Progenitor cell of endocrine pancreas (in vitro differentiated cells): ENCODE data around the gene CLOCK. TPM values are rescaled to one million over a fixed set of nuclear protein-coding genes. Genes with fewer than 3 reads are reported as not detected.

Experiments
- DNase-seq: peaks from one replicate; pipeline ENCODE4 v3.0.0; 2021; ENCODE audit warnings: low spot score; ENCODE audit not compliant: unreplicated experiment
- H3K27ac Mint-ChIP-seq: 2 replicates; pipeline ENCODE4 v1.8.0; 2021; ENCODE audit warnings: mild to moderate bottlenecking, moderate library complexity, mixed read lengths
- H3K27me3 Mint-ChIP-seq: 2 replicates; pipeline ENCODE4 v1.8.0; 2021; ENCODE audit warnings: mixed read lengths
- H3K36me3 Mint-ChIP-seq: 2 replicates; pipeline ENCODE4 v1.8.0; 2022; ENCODE audit warnings: mixed read lengths; ENCODE audit not compliant: insufficient read depth
- H3K4me1 Mint-ChIP-seq: 2 replicates; pipeline ENCODE4 v1.8.0; 2021; ENCODE audit warnings: low read depth, mixed read lengths
- H3K4me3 Mint-ChIP-seq: 2 replicates; pipeline ENCODE4 v1.8.0; 2021; ENCODE audit warnings: low read depth, mild to moderate bottlenecking, moderate library complexity, mixed read lengths
- H3K9me3 Mint-ChIP-seq: 2 replicates; pipeline ENCODE4 v1.8.0; 2021; ENCODE audit warnings: low read depth, mixed read lengths
- total RNA-seq: library from RNA; stranded (reverse); gene quantifications from 2 replicates; pipeline ENCODE4 v1.2.1, GENCODE V29; 2021
- TF ChIP-seq, protein P1 (sequence below): fragments of 200-600 bp; sonication (generic); IDR thresholded peaks from one replicate; pipeline ENCODE4 v1.5.0; 2021; ENCODE audit warnings: antibody characterized with exemption, mild to moderate bottlenecking; ENCODE audit not compliant: unreplicated experiment

The CLOCK gene
- total RNA-seq, 1 donor from 2014 or later: 16.0 TPM

DNA sequence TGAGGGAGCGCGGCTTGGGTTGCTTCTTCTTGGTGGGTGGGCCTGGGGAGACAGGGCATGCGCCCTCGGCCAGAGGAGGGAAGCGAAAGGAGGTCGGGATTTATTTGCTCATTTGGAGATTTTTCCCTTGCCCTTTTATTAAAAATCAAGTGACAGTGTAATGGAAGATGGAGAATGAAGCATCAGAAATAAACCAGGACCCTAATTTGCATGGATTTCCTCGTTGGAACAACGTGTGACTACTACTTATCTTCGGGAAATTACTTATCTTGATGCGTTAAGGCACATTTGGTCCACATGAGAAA is 709 bp upstream of the CLOCK start:
- no peaks in the 10 kb centered on the region for H3K9me3 Mint-ChIP-seq
- peak overlapping the region; percentile 90 for H3K27ac Mint-ChIP-seq
- H3K4me3 Mint-ChIP-seq: peak overlapping the region; percentile 90
- H3K36me3 Mint-ChIP-seq: no peaks in the 10 kb centered on the region
- TF ChIP-seq, protein P1, sequence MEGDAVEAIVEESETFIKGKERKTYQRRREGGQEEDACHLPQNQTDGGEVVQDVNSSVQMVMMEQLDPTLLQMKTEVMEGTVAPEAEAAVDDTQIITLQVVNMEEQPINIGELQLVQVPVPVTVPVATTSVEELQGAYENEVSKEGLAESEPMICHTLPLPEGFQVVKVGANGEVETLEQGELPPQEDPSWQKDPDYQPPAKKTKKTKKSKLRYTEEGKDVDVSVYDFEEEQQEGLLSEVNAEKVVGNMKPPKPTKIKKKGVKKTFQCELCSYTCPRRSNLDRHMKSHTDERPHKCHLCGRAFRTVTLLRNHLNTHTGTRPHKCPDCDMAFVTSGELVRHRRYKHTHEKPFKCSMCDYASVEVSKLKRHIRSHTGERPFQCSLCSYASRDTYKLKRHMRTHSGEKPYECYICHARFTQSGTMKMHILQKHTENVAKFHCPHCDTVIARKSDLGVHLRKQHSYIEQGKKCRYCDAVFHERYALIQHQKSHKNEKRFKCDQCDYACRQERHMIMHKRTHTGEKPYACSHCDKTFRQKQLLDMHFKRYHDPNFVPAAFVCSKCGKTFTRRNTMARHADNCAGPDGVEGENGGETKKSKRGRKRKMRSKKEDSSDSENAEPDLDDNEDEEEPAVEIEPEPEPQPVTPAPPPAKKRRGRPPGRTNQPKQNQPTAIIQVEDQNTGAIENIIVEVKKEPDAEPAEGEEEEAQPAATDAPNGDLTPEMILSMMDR: no peak
- DNase-seq: no peak
- peaks cover 36% of the 10 kb centered on the region for H3K27me3 Mint-ChIP-seq
- peaks cover 22% of the 10 kb centered on the region for H3K4me1 Mint-ChIP-seq

- Mint-ChIP-seq H3K27me3 (peaks cover 30% of the 10 kb centered on the region), H3K9me3 (no peaks in the 10 kb centered on the region), H3K4me3 (peak overlapping the region; percentile 90), H3K36me3 (no peaks in the 10 kb centered on the region), H3K4me1 (peaks cover 22% of the 10 kb centered on the region), H3K27ac (no peak overlapping the region)
- DNase-seq: no peak
- TF ChIP-seq, protein P1: no peak
Observed at GRCh38 chr4:55546506-55546755, 278 bp downstream of the CLOCK start.

DNA sequence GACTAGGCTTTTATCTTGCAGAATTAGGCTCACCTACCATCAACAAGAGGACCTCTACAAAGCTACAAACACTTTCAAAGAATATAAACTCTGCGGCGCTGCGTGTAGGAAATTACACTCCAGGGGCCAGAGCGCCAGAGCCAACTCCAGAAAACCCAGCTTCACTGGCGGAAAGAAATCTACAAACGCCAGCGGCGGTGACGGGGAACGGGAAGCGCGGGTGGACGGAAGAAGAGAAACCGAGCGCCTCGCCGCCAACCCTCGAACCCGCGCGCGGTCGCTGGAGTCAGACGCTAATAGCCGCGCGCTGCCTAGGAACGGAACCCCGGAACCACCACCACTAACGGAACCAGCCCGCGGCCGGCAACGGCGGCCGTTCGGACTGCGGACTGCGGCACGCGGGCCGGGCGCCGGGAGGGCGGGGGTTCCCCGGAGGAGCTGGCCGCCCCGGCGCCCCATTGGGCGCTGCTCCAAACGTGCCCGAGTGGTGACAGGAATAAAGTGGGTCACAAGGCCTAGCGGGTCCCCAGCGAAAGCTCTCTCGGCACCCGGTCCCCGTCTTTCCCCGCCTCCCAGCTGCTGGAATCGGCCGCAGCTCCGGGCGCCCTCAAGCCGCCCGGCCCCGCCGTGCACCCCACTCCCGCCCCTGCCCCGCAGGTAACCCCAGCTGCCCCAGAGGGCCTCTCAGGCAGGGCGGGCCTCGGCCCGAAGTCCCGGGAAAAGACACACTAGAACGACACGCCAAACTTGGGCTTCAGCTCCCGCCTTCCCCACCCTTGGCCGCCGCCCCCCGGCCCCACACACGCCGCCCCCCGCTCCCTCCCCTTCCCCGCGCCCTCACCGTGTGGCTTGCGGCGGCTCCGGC is 836 bp downstream of the CLOCK start:
- Mint-ChIP-seq H3K36me3 (no peaks in the 10 kb centered on the region), H3K4me1 (peaks cover 22% of the 10 kb centered on the region), H3K27me3 (peaks cover 26% of the 10 kb centered on the region), H3K9me3 (no peaks in the 10 kb centered on the region), H3K27ac (peak overlapping the region; percentile 94), H3K4me3 (peak overlapping the region; percentile 90)
- TF ChIP-seq, protein P1: no peak
- peak; percentile 52 for DNase-seq

- Mint-ChIP-seq H3K4me3 (peak overlapping the region; percentile 90), H3K36me3 (no peaks in the 10 kb centered on the region), H3K4me1 (peaks cover 22% of the 10 kb centered on the region), H3K27me3 (peaks cover 22% of the 10 kb centered on the region), H3K27ac (peak overlapping the region; percentile 94), H3K9me3 (no peaks in the 10 kb centered on the region)
- TF ChIP-seq, protein P1: no peak
- no peak for DNase-seq
Observed at GRCh38 chr4:55545151-55545550, 1.6 kb downstream of the CLOCK start.

DNA sequence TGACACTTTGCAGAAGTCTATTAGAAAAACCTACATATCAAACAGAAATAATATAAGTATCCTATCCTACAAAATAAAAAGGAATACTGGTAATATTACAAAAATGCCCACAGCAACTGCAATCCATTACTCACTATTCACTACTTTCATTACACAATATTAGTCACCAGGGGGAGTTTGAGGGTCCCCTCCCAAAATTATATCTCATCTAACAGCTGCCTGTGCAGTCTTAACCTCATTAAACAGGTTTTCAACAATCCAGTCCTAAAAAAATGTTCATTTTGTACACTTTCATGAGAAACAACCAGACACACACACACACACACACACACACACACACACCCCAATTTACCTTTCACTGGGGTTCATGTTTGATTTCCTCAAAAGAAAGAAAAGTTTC is 2.9 kb downstream of the CLOCK start:
- TF ChIP-seq, protein P1: no peak
- peaks cover 22% of the 10 kb centered on the region for H3K4me1 Mint-ChIP-seq
- H3K27ac Mint-ChIP-seq: no peak overlapping the region
- H3K36me3 Mint-ChIP-seq: no peaks in the 10 kb centered on the region
- no peaks in the 10 kb centered on the region for H3K9me3 Mint-ChIP-seq
- peaks cover 9% of the 10 kb centered on the region for H3K27me3 Mint-ChIP-seq
- no peak for DNase-seq
- H3K4me3 Mint-ChIP-seq: peak overlapping the region; percentile 16
